Measurements from ENCODE around the gene TYW3.

Gene TYW3

GRCh38 chr1:74732960-74733603 is at the start of gene TYW3, which contains the start of gene CRYZ:
Gene TYW3, plus strand, starts transcription at chr1:74733152. Its CDS starts 93 bp downstream, at chr1:74733245.
Gene CRYZ, minus strand, starts transcription at chr1:74733050. Its CDS starts 8,229 bp downstream, at chr1:74724821.
- TF ChIP-seq GLIS3 (CRISPR knock-in tag; IDR thresholded peaks at IDR 0.05) (no peak), TCF4 (CRISPR knock-in tag; IDR thresholded peaks at IDR 0.05; ENCODE audit: borderline replicate concordance) (no peak), CREB5 (CRISPR knock-in tag; IDR thresholded peaks at IDR 0.05; ENCODE audit: low read depth) (no peak), ARNTL (CRISPR knock-in tag; IDR thresholded peaks at IDR 0.05; ENCODE audit: borderline replicate concordance, low read depth) (no peak), ZNF70 (CRISPR knock-in tag; IDR thresholded peaks at IDR 0.05) (no peak), ZNF8 (CRISPR knock-in tag; IDR thresholded peaks at IDR 0.05) (no peak), ESRRG (CRISPR knock-in tag; IDR thresholded peaks at IDR 0.05) (no peak), ISL1 (CRISPR knock-in tag; IDR thresholded peaks at IDR 0.05) (no peak), PPARA (CRISPR knock-in tag; IDR thresholded peaks at IDR 0.05; ENCODE audit: borderline replicate concordance) (no peak), RARB (CRISPR knock-in tag; IDR thresholded peaks at IDR 0.05) (no peak), ZC3H10 (CRISPR knock-in tag; IDR thresholded peaks at IDR 0.05) (no peak), OSR1 (CRISPR knock-in tag; IDR thresholded peaks at IDR 0.05) (no peak), TSHZ2 (CRISPR knock-in tag; IDR thresholded peaks at IDR 0.05) (no peak), CSRNP3 (CRISPR knock-in tag; IDR thresholded peaks at IDR 0.05) (no peak), BACH2 (CRISPR knock-in tag; IDR thresholded peaks at IDR 0.05; ENCODE audit: borderline replicate concordance) (no peak)
- TF ChIP-seq, protein P1, sequence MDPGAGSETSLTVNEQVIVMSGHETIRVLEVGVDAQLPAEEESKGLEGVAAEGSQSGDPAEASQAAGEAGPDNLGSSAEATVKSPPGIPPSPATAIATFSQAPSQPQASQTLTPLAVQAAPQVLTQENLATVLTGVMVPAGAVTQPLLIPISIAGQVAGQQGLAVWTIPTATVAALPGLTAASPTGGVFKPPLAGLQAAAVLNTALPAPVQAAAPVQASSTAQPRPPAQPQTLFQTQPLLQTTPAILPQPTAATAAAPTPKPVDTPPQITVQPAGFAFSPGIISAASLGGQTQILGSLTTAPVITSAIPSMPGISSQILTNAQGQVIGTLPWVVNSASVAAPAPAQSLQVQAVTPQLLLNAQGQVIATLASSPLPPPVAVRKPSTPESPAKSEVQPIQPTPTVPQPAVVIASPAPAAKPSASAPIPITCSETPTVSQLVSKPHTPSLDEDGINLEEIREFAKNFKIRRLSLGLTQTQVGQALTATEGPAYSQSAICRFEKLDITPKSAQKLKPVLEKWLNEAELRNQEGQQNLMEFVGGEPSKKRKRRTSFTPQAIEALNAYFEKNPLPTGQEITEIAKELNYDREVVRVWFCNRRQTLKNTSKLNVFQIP (CRISPR knock-in tag; IDR thresholded peaks at IDR 0.05; ENCODE audit: borderline replicate concordance, low read depth), result no peak
- peak; percentile 89 for ATAC-seq

GRCh38 chr1:74683656-74684055 is 49.3 kb upstream of the TYW3 start:
- no peak for ATAC-seq
- TF ChIP-seq ESRRG (CRISPR knock-in tag; IDR thresholded peaks at IDR 0.05), result no peak
- TF ChIP-seq CSDC2 (CRISPR knock-in tag; IDR thresholded peaks at IDR 0.05), result no peak
- no peak for TF ChIP-seq RARB (CRISPR knock-in tag; IDR thresholded peaks at IDR 0.05)
- TF ChIP-seq ZFP30 (CRISPR knock-in tag; IDR thresholded peaks at IDR 0.05), result no peak
- TF ChIP-seq ISL1 (CRISPR knock-in tag; IDR thresholded peaks at IDR 0.05), result no peak
- TF ChIP-seq ZC3H10 (CRISPR knock-in tag; IDR thresholded peaks at IDR 0.05), result no peak
- no peak for TF ChIP-seq ZNF565 (CRISPR knock-in tag; conservative IDR thresholded peaks at IDR 0.05; ENCODE audit: low read depth)
- TF ChIP-seq PPARA (CRISPR knock-in tag; IDR thresholded peaks at IDR 0.05; ENCODE audit: borderline replicate concordance), result no peak
- TF ChIP-seq ZNF70 (CRISPR knock-in tag; IDR thresholded peaks at IDR 0.05), result no peak
- no peak for TF ChIP-seq SNAI2 (CRISPR knock-in tag; IDR thresholded peaks at IDR 0.05)

- no peak for ATAC-seq
- TF ChIP-seq ZFP3 (CRISPR knock-in tag; IDR thresholded peaks at IDR 0.05), result no peak
- TF ChIP-seq ZNF70 (CRISPR knock-in tag; IDR thresholded peaks at IDR 0.05), result no peak
- no peak for TF ChIP-seq GLIS3 (CRISPR knock-in tag; IDR thresholded peaks at IDR 0.05)
- TF ChIP-seq BACH2 (CRISPR knock-in tag; IDR thresholded peaks at IDR 0.05; ENCODE audit: borderline replicate concordance), result no peak
- no peak for TF ChIP-seq ZFP30 (CRISPR knock-in tag; IDR thresholded peaks at IDR 0.05)
- TF ChIP-seq, protein P2, sequence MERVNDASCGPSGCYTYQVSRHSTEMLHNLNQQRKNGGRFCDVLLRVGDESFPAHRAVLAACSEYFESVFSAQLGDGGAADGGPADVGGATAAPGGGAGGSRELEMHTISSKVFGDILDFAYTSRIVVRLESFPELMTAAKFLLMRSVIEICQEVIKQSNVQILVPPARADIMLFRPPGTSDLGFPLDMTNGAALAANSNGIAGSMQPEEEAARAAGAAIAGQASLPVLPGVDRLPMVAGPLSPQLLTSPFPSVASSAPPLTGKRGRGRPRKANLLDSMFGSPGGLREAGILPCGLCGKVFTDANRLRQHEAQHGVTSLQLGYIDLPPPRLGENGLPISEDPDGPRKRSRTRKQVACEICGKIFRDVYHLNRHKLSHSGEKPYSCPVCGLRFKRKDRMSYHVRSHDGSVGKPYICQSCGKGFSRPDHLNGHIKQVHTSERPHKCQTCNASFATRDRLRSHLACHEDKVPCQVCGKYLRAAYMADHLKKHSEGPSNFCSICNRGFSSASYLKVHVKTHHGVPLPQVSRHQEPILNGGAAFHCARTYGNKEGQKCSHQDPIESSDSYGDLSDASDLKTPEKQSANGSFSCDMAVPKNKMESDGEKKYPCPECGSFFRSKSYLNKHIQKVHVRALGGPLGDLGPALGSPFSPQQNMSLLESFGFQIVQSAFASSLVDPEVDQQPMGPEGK (CRISPR knock-in tag; IDR thresholded peaks at IDR 0.05; ENCODE audit: borderline replicate concordance), result no peak
- TF ChIP-seq TOX (CRISPR knock-in tag; IDR thresholded peaks at IDR 0.05; ENCODE audit: borderline replicate concordance), result no peak
- no peak for TF ChIP-seq RARB (CRISPR knock-in tag; IDR thresholded peaks at IDR 0.05)
- TF ChIP-seq CSRNP3 (CRISPR knock-in tag; IDR thresholded peaks at IDR 0.05), result no peak
- TF ChIP-seq CSDC2 (CRISPR knock-in tag; IDR thresholded peaks at IDR 0.05), result no peak
- TF ChIP-seq ARNTL (CRISPR knock-in tag; IDR thresholded peaks at IDR 0.05; ENCODE audit: borderline replicate concordance, low read depth), result no peak
- no peak for TF ChIP-seq PPARA (CRISPR knock-in tag; IDR thresholded peaks at IDR 0.05; ENCODE audit: borderline replicate concordance)
- TF ChIP-seq ZC3H10 (CRISPR knock-in tag; IDR thresholded peaks at IDR 0.05), result no peak
- no peak for TF ChIP-seq ZNF8 (CRISPR knock-in tag; IDR thresholded peaks at IDR 0.05)
- TF ChIP-seq OSR1 (CRISPR knock-in tag; IDR thresholded peaks at IDR 0.05), result no peak
- TF ChIP-seq SNAI2 (CRISPR knock-in tag; IDR thresholded peaks at IDR 0.05), result no peak
- no peak for TF ChIP-seq ZNF565 (CRISPR knock-in tag; conservative IDR thresholded peaks at IDR 0.05; ENCODE audit: low read depth)
These were observed 48.7 kb upstream of the TYW3 start for GRCh38 chr1:74684301-74684700.

Data from SK-N-SH treated with all-trans-retinoic acid at 6 μM for 48 hours (cell line).